OCI-LY7 (cell line): ENCODE results near the gene SRGN.

Source experiments
- CTCF ChIP-seq: fragments of 200-600 bp; sonication (generic); conservative IDR thresholded peaks from 2 replicates; pipeline ENCODE4 v1.5.1; 2014; ENCODE audit warnings: mild to moderate bottlenecking, antibody characterized with exemption, low read length, moderate library complexity, mixed read lengths
- EZH2phosphoT487 ChIP-seq: fragments of 200-600 bp; sonication (generic); IDR thresholded peaks from 2 replicates; pipeline ENCODE4 v1.6.1; 2018; ENCODE audit warnings: low read depth, borderline replicate concordance, mild to moderate bottlenecking, mixed run types, antibody characterized with exemption, low read length, moderate library complexity, mixed read lengths

GRCh38 chr10:69151984-69152383 lies 64.1 kb downstream of the SRGN start:
- TF ChIP-seq CTCF (no peak), EZH2phosphoT487 (no peak)
